Measurements from ENCODE around the gene MLIP.

Gene MLIP

DNA sequence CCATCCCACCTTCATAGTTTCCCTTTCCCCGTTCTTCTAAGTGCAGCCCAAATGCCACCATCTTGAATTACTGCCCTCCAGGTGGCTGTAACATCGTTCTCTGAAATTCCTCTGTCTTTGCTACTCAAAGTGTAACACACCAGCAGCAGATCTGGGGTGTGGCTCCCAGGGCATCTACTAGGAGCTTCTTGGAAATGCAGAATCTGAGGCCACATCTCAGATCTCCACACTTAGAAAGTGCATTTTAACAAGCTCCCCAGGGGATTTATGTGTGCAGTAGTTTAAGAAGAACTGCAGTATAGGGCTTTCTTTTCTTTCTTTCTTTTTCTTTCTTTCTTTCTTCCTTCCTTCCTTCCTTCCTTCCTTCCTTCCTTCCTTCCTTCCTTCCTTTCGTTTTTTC, 1.7 kb upstream of the MLIP start:
- Histone ChIP-seq H3K4me3 (ENCODE audit: low read length) (no peak overlapping the region), H3K9me3 (ENCODE audit: control insufficient read depth, insufficient read depth, low read length) (no peaks in the 10 kb centered on the region), H3K36me3 (ENCODE audit: control insufficient read depth, insufficient read depth, low read length) (no peaks in the 10 kb centered on the region), H3K27ac (ENCODE audit: low read length) (no peak overlapping the region), H3K27me3 (ENCODE audit: control insufficient read depth, insufficient read depth, low read length) (no peaks in the 10 kb centered on the region), H3K4me1 (ENCODE audit: control insufficient read depth, insufficient read depth, low read length) (no peaks in the 10 kb centered on the region)
- DNase-seq (ENCODE audit: low read depth, low spot score): no peak
- WGBS (ENCODE audit: insufficient coverage, insufficient read length): no CpG with 5 or more reads among the region's 3 CpGs

DNA sequence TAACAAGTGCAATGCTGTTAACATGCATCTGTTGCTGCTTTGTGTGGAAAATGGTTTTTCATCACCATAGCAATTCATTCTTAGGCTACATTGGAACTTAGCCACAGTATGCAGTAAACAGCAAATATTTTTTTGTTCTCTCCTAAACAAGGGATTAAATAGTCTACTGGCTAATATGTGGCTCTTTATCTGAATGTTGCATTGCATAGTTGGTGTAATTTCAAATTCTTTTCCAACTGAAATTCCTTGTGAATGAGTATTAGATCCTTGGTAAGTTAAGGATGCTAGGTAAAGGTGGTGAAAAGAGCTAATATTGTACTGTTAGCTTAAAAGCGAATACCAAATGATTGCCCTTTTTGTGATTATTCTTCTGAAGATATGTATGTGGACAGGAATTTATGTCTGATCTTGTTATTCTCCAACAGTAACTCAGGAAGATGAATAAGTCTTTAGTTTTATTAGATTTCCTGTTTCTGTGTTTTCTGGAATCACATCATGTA, 958 bp downstream of the MLIP start:
- no CpG with 5 or more reads among the region's 1 CpG for WGBS (ENCODE audit: insufficient coverage, insufficient read length)
- no peaks in the 10 kb centered on the region for H3K27me3 ChIP-seq (ENCODE audit: control insufficient read depth, insufficient read depth, low read length)
- no peak overlapping the region for H3K27ac ChIP-seq (ENCODE audit: low read length)
- no peaks in the 10 kb centered on the region for H3K36me3 ChIP-seq (ENCODE audit: control insufficient read depth, insufficient read depth, low read length)
- no peak overlapping the region for H3K4me3 ChIP-seq (ENCODE audit: low read length)
- DNase-seq (ENCODE audit: low read depth, low spot score): no peak
- no peaks in the 10 kb centered on the region for H3K4me1 ChIP-seq (ENCODE audit: control insufficient read depth, insufficient read depth, low read length)
- no peaks in the 10 kb centered on the region for H3K9me3 ChIP-seq (ENCODE audit: control insufficient read depth, insufficient read depth, low read length)

DNA sequence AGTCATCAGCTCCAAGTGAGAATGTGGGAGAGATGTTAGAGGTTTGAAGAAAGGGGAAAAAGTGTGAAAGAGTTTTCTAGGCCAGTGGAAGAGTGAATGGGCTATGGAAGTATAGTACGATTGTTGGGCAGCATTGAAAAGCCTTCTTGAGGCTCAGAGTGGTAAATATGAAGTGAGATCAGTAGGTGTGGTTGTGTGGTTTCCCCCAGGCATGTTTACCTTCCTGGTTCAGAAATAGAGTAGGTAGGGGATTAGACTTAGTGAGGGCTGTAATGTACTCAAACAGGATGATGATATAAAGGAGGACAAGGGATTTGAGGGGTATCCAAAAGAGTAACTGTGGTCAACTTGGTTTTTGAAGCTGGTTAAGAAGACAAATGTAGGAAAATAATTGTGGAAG, 3.7 kb downstream of the MLIP start:
- Histone ChIP-seq H3K27me3 (ENCODE audit: control insufficient read depth, insufficient read depth, low read length) (no peaks in the 10 kb centered on the region), H3K4me3 (ENCODE audit: low read length) (no peak overlapping the region), H3K27ac (ENCODE audit: low read length) (no peak overlapping the region), H3K9me3 (ENCODE audit: control insufficient read depth, insufficient read depth, low read length) (no peaks in the 10 kb centered on the region), H3K36me3 (ENCODE audit: control insufficient read depth, insufficient read depth, low read length) (no peaks in the 10 kb centered on the region), H3K4me1 (ENCODE audit: control insufficient read depth, insufficient read depth, low read length) (no peaks in the 10 kb centered on the region)
- WGBS (ENCODE audit: insufficient coverage, insufficient read length): no CpG with 5 or more reads among the region's 1 CpG
- no peak for DNase-seq (ENCODE audit: low read depth, low spot score)

GRCh38 chr6:54115966-54116365, 4.7 kb downstream of the MLIP start:
- Histone ChIP-seq H3K36me3 (ENCODE audit: control insufficient read depth, insufficient read depth, low read length) (no peaks in the 10 kb centered on the region), H3K4me1 (ENCODE audit: control insufficient read depth, insufficient read depth, low read length) (no peaks in the 10 kb centered on the region), H3K27ac (ENCODE audit: low read length) (no peak overlapping the region), H3K27me3 (ENCODE audit: control insufficient read depth, insufficient read depth, low read length) (no peaks in the 10 kb centered on the region), H3K4me3 (ENCODE audit: low read length) (no peak overlapping the region), H3K9me3 (ENCODE audit: control insufficient read depth, insufficient read depth, low read length) (no peaks in the 10 kb centered on the region)
- WGBS (ENCODE audit: insufficient coverage, insufficient read length): no CpG with 5 or more reads among the region's 1 CpG
- no peak for DNase-seq (ENCODE audit: low read depth, low spot score)

DNA sequence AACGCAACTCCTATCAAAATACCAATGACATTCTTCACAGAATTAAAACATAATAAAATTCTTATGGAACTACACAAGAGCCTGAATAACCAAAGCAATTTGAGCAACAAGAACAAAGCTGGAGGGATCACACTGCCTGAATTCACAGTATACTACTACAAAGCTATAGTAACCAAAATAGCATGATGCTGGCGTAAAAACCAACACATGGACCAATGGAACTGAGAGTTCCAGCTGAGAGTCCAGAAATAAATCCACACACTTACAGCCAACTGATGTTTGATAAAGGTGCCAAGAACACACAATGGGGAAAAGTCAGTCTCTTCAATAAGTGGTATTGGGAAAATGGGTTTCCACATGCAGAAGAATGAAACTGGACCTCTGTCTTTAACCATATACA, 6.9 kb downstream of the MLIP start:
- Histone ChIP-seq H3K4me3 (ENCODE audit: low read length) (no peak overlapping the region), H3K27me3 (ENCODE audit: control insufficient read depth, insufficient read depth, low read length) (no peaks in the 10 kb centered on the region), H3K9me3 (ENCODE audit: control insufficient read depth, insufficient read depth, low read length) (no peaks in the 10 kb centered on the region), H3K4me1 (ENCODE audit: control insufficient read depth, insufficient read depth, low read length) (no peaks in the 10 kb centered on the region), H3K27ac (ENCODE audit: low read length) (no peak overlapping the region), H3K36me3 (ENCODE audit: control insufficient read depth, insufficient read depth, low read length) (no peaks in the 10 kb centered on the region)
- no CpG with 5 or more reads among the region's 2 CpGs for WGBS (ENCODE audit: insufficient coverage, insufficient read length)
- DNase-seq (ENCODE audit: low read depth, low spot score): no peak

DNA sequence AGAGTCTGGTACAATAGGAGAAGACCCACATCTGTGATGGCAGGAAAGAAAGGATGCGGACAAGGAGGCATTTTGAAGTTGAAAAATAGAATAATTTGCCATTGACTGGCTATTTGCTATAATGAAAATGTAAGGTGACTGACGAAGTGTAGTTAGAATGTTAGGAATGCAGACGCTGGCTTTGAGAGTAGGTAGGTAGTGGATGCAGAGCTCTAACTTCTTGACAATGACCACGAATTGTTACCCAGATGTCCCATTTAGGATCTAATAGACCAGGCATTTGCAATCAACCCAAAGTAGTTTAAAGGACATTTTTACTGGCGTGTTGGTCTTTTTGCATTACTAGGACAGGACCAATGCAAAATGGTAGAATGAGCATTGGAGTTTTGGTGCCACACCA, 14.2 kb downstream of the MLIP start:
- Histone ChIP-seq H3K27me3 (ENCODE audit: control insufficient read depth, insufficient read depth, low read length) (no peaks in the 10 kb centered on the region), H3K27ac (ENCODE audit: low read length) (no peak overlapping the region), H3K4me3 (ENCODE audit: low read length) (no peak overlapping the region), H3K9me3 (ENCODE audit: control insufficient read depth, insufficient read depth, low read length) (no peaks in the 10 kb centered on the region), H3K36me3 (ENCODE audit: control insufficient read depth, insufficient read depth, low read length) (no peaks in the 10 kb centered on the region), H3K4me1 (ENCODE audit: control insufficient read depth, insufficient read depth, low read length) (no peaks in the 10 kb centered on the region)
- WGBS (ENCODE audit: insufficient coverage, insufficient read length): no CpG with 5 or more reads among the region's 5 CpGs
- no peak for DNase-seq (ENCODE audit: low read depth, low spot score)

DNA sequence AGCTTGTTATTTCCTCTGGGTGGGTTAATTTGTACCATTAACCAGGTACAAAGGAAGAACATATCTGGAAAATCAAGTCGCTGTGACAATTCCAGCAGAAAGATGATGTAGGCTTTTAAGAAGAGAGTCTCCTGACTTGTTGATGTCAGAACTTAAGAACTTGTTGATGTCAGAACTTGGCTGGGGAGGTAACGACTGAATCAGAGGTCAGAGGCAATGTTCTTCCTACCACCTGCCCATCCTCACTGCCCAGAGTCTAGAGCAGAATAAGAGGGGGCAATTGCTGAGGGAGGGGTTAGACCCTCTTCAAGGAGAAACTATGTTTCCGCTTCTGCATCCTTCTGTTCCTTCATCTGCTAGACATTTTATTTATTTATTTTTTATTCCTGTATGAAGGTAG, 18.9 kb downstream of the MLIP start:
- Histone ChIP-seq H3K27me3 (ENCODE audit: control insufficient read depth, insufficient read depth, low read length) (no peaks in the 10 kb centered on the region), H3K4me1 (ENCODE audit: control insufficient read depth, insufficient read depth, low read length) (no peaks in the 10 kb centered on the region), H3K27ac (ENCODE audit: low read length) (no peak overlapping the region), H3K9me3 (ENCODE audit: control insufficient read depth, insufficient read depth, low read length) (no peaks in the 10 kb centered on the region), H3K4me3 (ENCODE audit: low read length) (no peak overlapping the region), H3K36me3 (ENCODE audit: control insufficient read depth, insufficient read depth, low read length) (no peaks in the 10 kb centered on the region)
- no CpG with 5 or more reads among the region's 3 CpGs for WGBS (ENCODE audit: insufficient coverage, insufficient read length)
- no peak for DNase-seq (ENCODE audit: low read depth, low spot score)

DNA sequence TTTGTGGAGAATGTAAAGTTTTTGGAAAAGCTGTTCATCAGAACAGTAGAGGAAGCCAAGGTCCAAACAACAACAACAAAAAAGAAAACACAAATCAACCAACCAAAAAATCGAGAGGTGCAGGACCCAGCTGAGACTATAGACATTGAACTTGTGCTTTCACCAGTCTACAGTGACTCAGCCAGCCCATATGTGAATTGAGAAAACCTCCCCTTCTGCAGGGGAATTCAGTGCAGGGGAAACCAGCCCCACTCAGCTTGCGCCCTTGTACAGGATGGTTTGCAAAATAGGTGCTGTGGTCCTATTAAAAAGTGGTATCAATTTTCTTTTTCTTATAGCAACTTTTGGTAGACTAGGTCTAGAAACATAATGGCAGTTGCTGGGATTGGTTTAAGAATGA, 21.3 kb downstream of the MLIP start:
- WGBS (ENCODE audit: insufficient coverage, insufficient read length): no CpG with 5 or more reads among the region's 2 CpGs
- Histone ChIP-seq H3K4me1 (ENCODE audit: control insufficient read depth, insufficient read depth, low read length) (no peaks in the 10 kb centered on the region), H3K27me3 (ENCODE audit: control insufficient read depth, insufficient read depth, low read length) (no peaks in the 10 kb centered on the region), H3K4me3 (ENCODE audit: low read length) (no peak overlapping the region), H3K9me3 (ENCODE audit: control insufficient read depth, insufficient read depth, low read length) (no peaks in the 10 kb centered on the region), H3K27ac (ENCODE audit: low read length) (no peak overlapping the region), H3K36me3 (ENCODE audit: control insufficient read depth, insufficient read depth, low read length) (no peaks in the 10 kb centered on the region)
- DNase-seq (ENCODE audit: low read depth, low spot score): no peak

DNA sequence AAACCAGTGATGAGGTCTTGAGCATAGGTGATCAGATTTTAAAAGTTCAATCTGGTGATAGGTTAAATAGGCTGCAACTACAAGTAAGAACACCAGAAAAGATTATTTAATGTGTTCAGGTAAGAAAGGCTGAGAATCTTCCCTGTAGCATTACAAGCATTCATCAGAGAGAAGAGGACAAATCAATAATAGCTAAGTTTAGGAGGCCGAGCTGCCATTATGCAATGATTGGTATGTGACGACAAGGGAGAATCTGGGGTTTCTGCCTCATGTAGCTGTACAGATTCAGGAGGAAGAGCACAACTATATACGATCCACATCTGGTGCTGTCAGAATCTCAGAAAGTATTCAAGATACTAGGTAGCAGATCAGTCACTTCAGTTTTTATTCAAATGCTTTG, 21.9 kb downstream of the MLIP start:
- no CpG with 5 or more reads among the region's 3 CpGs for WGBS (ENCODE audit: insufficient coverage, insufficient read length)
- no peaks in the 10 kb centered on the region for H3K36me3 ChIP-seq (ENCODE audit: control insufficient read depth, insufficient read depth, low read length)
- no peak overlapping the region for H3K27ac ChIP-seq (ENCODE audit: low read length)
- DNase-seq (ENCODE audit: low read depth, low spot score): no peak
- no peaks in the 10 kb centered on the region for H3K27me3 ChIP-seq (ENCODE audit: control insufficient read depth, insufficient read depth, low read length)
- no peaks in the 10 kb centered on the region for H3K9me3 ChIP-seq (ENCODE audit: control insufficient read depth, insufficient read depth, low read length)
- H3K4me3 ChIP-seq (ENCODE audit: low read length): no peak overlapping the region
- H3K4me1 ChIP-seq (ENCODE audit: control insufficient read depth, insufficient read depth, low read length): no peaks in the 10 kb centered on the region

DNA sequence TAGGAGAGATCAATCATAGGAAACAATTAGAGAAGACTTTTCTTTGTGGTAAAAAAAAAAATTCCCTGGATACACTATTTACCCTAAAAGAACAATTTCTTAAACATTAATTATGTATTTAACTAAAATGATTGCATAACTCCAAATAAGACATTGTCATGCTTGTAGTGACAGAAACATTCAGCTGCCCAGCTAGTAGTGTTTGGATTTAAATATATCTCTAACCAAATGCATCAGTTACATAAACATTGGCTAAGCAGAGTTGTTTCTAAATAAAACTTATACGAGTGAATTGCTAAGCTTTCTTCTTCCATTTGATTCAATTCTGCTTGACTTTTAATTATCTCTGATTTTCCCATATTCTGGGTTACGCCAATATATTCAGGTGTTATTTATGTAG, 23.7 kb downstream of the MLIP start:
- no peak for DNase-seq (ENCODE audit: low read depth, low spot score)
- Histone ChIP-seq H3K9me3 (ENCODE audit: control insufficient read depth, insufficient read depth, low read length) (no peaks in the 10 kb centered on the region), H3K36me3 (ENCODE audit: control insufficient read depth, insufficient read depth, low read length) (no peaks in the 10 kb centered on the region), H3K4me1 (ENCODE audit: control insufficient read depth, insufficient read depth, low read length) (no peaks in the 10 kb centered on the region), H3K27me3 (ENCODE audit: control insufficient read depth, insufficient read depth, low read length) (no peaks in the 10 kb centered on the region), H3K4me3 (ENCODE audit: low read length) (no peak overlapping the region), H3K27ac (ENCODE audit: low read length) (no peak overlapping the region)
- no CpG with 5 or more reads among the region's 2 CpGs for WGBS (ENCODE audit: insufficient coverage, insufficient read length)

DNA sequence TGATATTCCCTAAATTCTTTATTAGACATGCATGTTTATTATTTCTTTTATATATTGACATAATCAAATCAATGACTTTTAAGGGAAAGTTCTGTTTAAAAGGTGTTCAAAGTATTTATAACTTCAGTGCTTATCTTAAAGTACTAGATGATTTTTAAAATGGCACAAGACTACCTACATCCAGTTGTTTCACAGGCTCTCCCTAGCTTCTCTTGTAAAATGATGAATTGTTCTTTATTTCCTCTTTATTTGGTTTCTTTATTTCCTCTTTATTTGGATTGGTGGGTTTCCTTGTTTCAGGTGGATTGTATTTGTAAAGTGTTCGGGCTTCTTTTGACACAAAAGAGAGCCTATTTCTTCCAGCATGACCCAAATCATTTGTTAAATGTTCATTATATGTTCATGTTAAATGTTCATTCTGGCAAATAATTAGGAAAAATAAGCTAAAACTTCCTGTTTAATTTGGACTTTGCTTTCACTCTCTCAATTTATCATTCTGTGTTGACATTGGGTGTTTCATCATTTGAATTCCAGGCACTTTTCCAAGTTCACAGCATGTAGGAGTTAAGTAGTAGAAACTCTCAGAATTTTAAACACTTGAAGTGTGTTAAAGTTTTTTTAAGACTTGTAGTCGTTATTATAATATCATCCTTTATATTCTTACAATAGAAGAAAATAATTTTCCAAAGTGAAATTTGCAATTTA, 24.6 kb downstream of the MLIP start:
- Histone ChIP-seq H3K4me1 (ENCODE audit: control insufficient read depth, insufficient read depth, low read length) (no peaks in the 10 kb centered on the region), H3K27me3 (ENCODE audit: control insufficient read depth, insufficient read depth, low read length) (no peaks in the 10 kb centered on the region), H3K4me3 (ENCODE audit: low read length) (no peak overlapping the region), H3K36me3 (ENCODE audit: control insufficient read depth, insufficient read depth, low read length) (no peaks in the 10 kb centered on the region), H3K9me3 (ENCODE audit: control insufficient read depth, insufficient read depth, low read length) (no peaks in the 10 kb centered on the region), H3K27ac (ENCODE audit: low read length) (no peak overlapping the region)
- DNase-seq (ENCODE audit: low read depth, low spot score): no peak
- no CpG with 5 or more reads among the region's 2 CpGs for WGBS (ENCODE audit: insufficient coverage, insufficient read length)

All from iPS DF 6.9 (cell line).